GM15510 (cell line): ENCODE data around the gene CDHR2.

Experiments
- POLR2A ChIP-seq: IDR thresholded peaks from 3 replicates; pipeline ENCODE4 v1.6.1; 2011; ENCODE audit warnings: borderline replicate concordance; ENCODE audit not compliant: insufficient read length; ENCODE audit errors: extremely low read depth

The CDHR2 gene

DNA sequence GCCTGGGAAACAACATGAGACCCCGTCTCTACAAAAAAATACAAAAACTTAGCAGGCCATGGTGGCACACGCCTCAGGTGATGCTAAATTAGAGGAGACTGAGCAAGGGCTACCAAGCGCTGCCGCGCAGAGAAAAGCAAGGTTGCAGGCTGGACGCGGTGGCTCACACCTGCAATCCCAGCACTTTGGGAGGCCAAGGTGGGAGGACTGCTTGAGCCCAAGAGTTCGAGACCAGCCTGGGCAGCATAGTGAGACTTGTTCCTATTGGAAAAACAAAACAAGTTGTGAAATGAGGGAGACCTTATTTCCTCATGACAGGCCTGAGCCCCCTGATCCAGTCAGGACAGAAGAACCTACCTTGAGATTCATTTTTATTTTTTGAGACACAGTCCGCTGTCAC is 23.5 kb upstream of the CDHR2 start:
- TF ChIP-seq POLR2A = no peak

DNA sequence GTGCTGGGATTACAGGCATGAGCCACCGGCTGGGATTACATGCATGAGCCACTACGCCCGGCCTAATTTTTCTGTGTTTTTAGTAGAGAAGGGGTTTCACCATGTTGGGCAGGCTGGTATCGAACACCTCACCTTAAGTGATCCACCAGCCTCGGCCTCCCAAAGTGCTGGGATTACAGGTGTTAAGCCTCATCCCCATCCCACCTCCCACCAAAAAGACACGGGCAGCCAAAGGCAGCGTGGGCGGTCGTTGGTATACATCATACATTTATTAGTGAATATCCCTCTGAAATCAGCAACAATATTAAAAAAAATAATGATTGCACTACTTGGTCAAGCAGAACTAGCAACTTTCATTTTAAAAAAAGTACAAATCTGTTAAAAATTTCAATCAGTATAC is 22.7 kb upstream of the CDHR2 start:
- no peak for TF ChIP-seq POLR2A

DNA sequence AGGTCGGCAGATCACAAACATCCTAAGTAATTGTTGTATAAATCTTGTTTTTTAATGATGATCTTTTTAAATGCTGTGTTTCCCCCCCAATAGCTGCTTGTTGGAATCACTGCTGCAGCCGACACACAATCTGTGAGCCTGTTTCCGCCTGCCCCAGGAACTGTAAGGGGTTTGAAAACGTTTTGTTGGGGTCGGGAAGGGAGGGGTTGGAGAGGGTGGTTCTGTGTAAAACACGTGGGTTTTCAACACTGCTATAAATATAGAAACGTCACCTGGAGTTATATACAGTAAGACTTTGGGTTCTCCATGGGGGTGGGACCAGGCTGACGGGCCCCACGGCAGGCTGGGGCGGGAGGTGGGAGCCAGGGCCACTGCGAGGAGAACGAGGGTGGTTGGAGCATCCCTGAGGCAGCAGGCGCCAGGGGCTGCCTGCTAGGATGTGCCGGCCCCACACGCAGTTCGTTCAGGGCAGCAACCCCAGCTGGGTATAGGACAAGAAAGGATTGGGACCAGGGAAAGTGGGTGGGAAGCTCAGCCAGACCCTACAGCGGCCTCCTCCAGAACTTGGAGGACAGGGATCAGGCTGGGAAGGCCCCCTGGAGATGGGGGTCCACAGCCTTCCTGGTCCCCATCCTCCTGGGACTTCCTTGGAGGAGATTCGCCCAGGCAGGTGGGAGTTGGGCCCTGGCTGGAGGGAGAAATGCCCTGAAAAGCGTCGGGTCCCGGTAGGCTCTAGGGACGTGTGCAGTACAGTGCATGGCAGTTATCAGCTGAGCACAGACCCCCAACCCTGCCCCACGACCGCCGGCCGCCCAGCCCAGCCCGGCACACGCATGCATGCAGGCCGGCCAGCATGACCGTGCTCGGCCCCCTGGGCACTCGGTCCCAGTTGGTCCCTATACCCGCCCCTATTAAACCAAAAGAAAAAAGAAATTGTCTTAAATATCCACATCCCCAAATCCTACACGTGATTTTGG is 21.6 kb upstream of the CDHR2 start:
- TF ChIP-seq POLR2A = no peak

DNA sequence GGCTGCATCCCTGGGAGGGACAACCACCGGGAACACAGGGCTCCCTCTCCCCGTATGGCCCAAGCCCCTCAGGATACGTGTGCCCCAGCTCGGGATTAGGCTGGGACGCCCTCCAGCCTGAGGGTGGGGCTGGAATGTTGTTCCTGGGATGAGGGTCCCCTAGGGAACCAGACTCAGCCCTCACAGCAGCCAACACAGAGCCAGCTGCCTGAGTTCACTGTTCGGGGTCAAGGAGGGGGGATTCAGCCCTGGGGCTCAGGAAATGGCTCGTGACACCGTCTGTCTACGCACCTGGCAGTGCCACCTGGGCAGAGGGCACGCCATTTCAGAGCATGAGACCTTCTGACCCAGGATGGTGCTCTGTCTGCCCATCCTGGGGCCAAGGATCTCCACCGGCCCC is 20.8 kb upstream of the CDHR2 start:
- no peak for TF ChIP-seq POLR2A

DNA sequence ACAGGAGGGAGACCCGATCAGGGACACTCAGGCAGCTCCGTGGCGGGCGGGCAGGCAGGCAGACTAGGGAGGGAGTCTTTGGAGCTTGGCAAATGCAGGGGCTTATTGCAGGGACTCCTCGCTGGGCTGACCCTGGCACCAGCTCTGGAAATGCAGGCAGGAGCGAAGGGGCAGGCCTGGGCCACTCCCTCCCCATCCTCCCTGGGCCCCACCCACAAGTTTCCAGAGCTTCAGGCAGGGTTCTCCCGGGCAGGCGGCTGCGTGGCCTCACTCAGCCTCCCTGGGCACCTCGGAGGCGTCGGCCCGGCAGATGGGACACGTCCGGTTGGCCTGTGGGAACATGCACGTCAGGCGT is 20.4 kb upstream of the CDHR2 start:
- TF ChIP-seq POLR2A = no peak

DNA sequence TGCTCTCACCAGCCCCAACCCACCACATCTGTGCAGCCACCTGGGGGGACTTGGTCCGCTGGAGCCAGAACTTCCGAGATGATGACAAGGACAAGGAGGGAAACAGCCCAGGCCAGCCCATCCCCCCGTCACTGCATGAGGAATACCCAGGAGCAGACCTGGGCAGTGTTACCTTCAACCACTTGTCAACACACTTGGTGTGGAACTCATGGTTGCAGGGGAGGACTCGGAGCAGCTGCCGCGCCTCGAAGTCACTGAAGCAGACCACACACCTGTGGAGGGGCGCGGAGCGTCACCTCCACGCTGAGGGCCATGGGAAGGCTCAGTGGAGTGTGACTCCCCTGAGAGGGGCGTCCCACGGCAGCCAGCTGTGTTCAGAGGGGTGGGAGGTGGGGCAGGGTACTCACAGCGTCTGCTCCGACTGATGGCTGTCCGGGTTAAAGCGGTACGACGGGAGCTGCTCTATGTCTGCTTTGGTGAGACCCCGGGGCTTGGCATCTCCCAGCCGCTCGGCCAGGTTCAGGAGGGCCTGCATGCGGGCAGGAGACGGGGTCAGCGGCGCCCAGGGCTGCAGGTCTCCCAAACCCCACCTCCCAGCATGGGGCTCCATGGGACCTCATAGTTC is 19.9 kb upstream of the CDHR2 start:
- TF ChIP-seq POLR2A = no peak

DNA sequence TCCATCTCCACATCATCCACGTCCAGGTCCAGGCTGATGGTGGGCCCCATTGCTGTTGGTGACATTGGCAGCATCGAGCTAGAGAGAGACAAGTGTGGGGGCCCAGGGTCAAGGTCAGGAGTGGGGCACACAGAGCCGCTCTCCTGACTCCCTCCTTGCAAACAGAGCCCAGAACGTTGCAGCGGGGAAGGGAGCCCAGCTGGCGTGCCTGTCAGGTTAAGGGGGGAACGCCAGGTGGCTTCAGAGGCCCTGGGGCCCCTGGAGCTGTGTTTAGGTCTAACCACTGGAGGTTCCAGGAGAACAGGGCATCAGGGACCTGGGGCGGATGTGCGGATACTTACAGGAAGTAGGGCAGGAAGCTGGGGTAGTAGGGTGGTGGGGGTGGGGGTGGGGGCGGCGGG is 19.4 kb upstream of the CDHR2 start:
- TF ChIP-seq POLR2A = no peak

DNA sequence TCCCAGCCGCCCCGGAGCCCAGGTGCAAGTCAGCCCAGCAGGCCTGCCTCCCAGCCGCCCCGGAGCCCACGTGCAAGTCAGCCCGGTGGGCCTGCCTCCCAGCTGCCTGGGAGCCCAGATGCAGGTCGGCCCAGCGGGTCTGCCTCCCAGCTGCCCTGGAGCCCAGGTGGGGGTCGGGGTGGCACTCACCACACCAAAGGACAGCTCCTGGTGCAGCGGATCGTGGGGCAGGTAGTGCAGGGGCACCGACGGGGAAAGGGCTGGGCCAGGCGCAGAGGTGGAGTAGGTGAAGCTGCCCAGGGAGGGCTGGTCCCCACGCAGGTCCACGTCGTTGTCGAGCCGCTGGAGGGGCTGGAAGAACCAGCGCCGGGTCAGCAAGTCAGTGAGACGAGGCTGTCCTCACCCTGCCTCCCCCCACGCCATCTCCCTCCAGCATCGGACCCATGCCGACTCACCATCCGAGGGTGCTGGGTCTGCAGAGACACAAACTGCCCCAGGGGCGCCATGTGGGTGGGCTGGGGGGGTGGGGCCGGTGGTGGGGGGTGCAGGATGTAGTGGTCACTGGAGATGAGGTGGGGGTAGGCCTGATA is 18.7 kb upstream of the CDHR2 start:
- no peak for TF ChIP-seq POLR2A

DNA sequence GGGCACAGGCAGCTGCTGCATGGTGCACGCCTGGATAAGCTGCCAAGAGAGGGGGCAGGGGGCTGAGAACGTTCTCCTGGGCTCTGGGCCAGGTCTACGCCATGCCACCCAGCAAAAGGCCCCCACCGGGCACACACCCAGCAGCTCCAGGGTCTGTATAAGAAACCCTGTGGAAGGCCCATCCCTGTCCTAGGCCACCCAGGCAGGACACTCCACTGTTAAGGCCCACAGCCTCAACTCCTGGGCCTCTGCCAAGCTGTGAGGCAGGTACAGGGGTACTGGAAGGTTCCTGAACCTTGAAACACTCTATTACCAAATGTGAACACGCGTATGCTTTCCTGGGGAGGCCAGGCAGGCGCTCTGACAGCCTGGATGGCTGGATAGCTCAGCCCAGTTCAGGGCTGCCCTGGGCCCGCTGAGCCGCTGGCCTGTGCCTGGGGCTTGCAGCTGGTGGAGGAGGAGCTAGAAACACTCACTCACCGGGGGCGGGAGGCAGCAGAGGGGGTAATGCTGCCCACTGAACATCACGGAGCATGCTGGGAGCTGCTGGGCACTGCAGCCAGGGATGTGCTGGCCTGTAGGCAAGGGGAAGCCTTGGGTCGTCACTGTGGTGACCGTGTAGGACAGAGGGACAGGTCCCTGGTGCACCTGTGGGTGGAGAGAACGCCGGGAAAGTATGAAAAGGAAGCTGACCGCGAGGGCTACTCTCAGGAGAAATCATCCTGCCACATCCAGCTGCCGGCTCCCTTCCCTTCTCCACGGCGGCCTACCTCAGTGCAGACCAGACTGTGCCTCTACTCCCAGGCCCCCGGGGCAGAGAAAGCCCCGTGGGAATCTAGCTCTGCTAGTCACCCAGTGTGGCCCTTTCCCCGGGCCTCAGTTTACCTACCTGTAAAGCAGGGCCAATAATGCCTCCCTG is 17.9 kb upstream of the CDHR2 start:
- TF ChIP-seq POLR2A = no peak

DNA sequence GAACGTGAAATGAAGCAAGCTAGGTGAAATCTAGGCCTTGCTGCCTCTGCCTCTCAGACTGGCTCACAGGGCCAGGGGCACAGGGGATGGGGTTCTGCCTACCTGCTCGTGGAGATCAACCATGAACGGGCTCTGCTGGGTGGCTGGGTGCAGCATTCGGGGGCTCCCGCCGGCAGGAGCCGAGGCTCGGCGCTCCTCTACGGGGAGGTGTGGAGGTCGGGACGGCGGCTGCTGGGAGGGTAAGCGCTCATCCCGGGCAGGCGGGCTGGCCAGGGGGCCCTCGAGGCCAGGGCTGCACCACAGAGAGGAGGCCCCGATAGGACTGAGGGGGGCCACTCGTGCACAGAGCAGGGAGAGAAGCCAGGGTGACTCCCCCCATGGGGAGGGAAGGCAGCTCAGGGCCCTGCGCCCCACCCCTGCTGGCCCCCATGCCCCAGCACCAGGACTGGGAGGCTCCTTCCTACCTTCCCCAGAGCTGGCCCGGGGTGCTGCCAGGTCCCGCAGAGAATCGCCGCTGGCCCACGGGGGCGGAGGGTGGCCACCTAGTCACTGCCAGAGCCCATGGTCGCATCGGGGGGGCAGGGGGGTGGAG is 17.1 kb upstream of the CDHR2 start:
- no peak for TF ChIP-seq POLR2A

DNA sequence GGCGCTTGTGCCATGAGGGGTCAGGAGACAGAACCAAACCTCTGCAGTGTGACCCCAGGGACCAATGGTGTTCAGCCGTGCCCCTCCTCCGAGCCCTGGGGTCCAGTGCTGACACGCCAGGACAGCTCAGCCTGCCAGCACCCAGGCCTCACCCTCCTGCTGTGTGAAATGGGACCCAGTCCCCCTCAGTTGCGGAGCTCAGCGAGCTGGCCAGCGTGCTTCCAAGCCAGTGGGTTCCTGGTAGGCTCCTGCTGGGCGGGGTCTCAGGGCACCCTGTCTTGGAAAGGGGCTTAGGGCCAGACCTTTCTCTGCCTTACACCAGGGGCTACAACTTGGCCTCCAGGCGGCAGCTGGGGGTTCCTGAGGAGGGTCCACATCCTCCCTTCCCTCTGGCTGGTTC is 16.3 kb upstream of the CDHR2 start:
- no peak for TF ChIP-seq POLR2A

DNA sequence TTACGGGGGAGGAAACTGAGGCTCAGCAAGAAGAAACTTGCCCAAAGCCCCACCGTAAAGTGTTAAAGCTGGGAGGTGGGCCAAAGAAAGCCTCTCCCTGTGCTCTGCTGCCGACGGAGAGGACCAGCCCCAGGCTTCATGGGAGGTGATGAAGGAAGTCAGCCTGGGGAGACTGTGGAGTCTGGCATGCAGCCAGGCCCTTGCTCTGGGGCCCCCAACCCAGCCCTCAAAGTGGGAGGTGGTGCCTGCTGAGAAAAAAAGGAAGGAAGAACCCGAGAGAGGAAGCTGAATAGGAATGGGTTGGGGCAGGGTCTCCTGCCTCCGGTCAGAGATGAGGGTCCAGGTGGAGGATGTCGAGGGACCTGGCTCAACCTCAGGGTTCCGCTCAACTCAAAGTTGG is 15.8 kb upstream of the CDHR2 start:
- no peak for TF ChIP-seq POLR2A

DNA sequence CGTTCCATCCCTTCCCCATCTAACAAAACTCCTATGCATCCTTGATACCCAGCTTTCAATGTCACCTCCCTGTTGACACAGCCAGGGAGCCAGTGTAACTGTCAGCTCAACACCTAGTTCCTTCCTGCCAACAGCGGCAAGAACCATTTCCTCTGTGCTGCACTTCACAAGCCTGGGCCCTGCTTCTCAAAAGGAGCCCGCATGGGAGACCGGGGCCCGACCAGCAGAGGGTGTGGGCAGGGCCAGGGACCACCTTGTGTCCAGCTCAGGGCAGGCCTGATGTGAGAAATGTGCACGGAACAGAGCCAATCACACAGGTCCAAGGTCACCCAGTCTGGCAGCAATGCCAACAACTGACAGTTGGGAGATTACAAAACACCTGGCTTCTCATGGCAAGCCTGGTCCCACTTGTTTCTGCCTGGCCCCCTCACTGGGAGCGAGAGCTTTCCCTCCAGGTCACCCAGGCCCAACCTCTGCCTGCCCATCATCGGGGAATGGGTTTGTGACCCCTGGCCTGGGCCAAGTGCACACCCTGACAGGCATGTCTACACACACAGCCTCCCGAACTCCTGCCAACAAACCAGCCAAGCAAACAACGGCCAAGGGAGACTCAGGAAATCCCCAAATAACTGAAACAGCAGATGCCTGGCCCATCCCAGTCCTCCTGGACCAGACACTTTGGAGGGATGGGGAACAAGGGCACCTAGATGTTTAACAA is 15.1 kb upstream of the CDHR2 start:
- no peak for TF ChIP-seq POLR2A

DNA sequence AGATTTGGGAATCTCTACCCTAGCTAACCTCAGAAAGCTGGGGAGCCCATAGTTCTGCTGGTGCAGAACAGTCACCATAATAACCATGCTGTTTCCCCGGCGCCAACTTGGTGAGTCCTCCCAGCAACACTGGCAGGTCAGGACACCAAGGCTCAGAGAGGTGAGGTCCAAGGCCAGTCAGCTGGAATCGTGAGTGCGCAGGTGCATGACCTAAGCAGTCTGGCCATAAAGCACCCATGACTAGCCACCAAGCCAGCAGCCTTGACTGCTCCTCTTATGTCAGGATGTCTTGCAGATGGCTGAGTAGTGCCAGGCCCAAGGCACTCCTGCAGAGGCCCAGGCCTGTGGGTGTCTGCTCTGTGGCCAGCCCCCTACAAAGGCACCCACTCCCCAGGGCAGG is 14.5 kb upstream of the CDHR2 start:
- TF ChIP-seq POLR2A = no peak
